ENCODE data around the gene MAIP1.

MAIP1 gene

GRCh38 chr2:199982126-199982843, 26.9 kb downstream of the MAIP1 start:
- no peak for DNase-seq
- intact Hi-C loops (cut with DNase I), result loop anchor here (5.0 kb wide), 1 partner anchor 330 kb away; no protein-coding TSS in a partner anchor

GRCh38 chr2:199983534-199983933, 28.2 kb downstream of the MAIP1 start:
- intact Hi-C loops (cut with DNase I), result loop anchor here (5.0 kb wide), 1 partner anchor 329 kb away; no protein-coding TSS in a partner anchor

GRCh38 chr2:199984159-199984558, 28.8 kb downstream of the MAIP1 start:
- DNase-seq, result no peak
- intact Hi-C loops (cut with DNase I), result loop anchor here (5.0 kb wide), 1 partner anchor 328 kb away; no protein-coding TSS in a partner anchor

More at GRCh38 chr2:199983534-199983933, 28.2 kb downstream of the MAIP1 start:
- DNase-seq, result no peak

GRCh38 chr2:199984755-199985154, 29.4 kb downstream of the MAIP1 start:
- no peak for DNase-seq
- intact Hi-C loops (cut with DNase I), result loop anchor here (5.0 kb wide), 1 partner anchor 328 kb away; no protein-coding TSS in a partner anchor

GRCh38 chr2:199985625-199986207, 30.3 kb downstream of the MAIP1 start:
- DNase-seq, result peak in 40 of 42 donors; percentile 3 to 77 (median 50)
- intact Hi-C loops (cut with DNase I), result no loop called here

- intact Hi-C loops (cut with DNase I), result no loop called here
- DNase-seq, result no peak
These were observed 32.2 kb downstream of the MAIP1 start for GRCh38 chr2:199987586-199987985.

- DNase-seq, result no peak
- intact Hi-C loops (cut with DNase I), result no loop called here
These were observed 32.8 kb downstream of the MAIP1 start for GRCh38 chr2:199988151-199988550.

GRCh38 chr2:199989822-199990221, 34.4 kb downstream of the MAIP1 start:
- intact Hi-C loops (cut with DNase I), result no loop called here

GRCh38 chr2:199991691-199992090, 36.3 kb downstream of the MAIP1 start:
- intact Hi-C loops (cut with DNase I), result no loop called here
- no peak for DNase-seq

More at GRCh38 chr2:199989822-199990221, 34.4 kb downstream of the MAIP1 start:
- DNase-seq, result no peak

GRCh38 chr2:199992296-199992695, 36.9 kb downstream of the MAIP1 start:
- no peak for DNase-seq
- intact Hi-C loops (cut with DNase I), result no loop called here

- DNase-seq, result no peak
- intact Hi-C loops (cut with DNase I), result no loop called here
These were observed 39.0 kb downstream of the MAIP1 start for GRCh38 chr2:199994371-199994770.

- no peak for DNase-seq
- intact Hi-C loops (cut with DNase I), result no loop called here
These were observed 39.5 kb downstream of the MAIP1 start for GRCh38 chr2:199994896-199995295.

GRCh38 chr2:199997296-199997695, 41.9 kb downstream of the MAIP1 start:
- intact Hi-C loops (cut with DNase I), result no loop called here
- no peak for DNase-seq

GRCh38 chr2:199999166-199999565, 43.8 kb downstream of the MAIP1 start:
- DNase-seq, result no peak
- intact Hi-C loops (cut with DNase I), result no loop called here

GRCh38 chr2:200000444-200001163, 45.2 kb downstream of the MAIP1 start:
- intact Hi-C loops (cut with DNase I), result no loop called here

GRCh38 chr2:200003444-200003843, 48.1 kb downstream of the MAIP1 start:
- no peak for DNase-seq
- intact Hi-C loops (cut with DNase I), result no loop called here

More at GRCh38 chr2:200000444-200001163, 45.2 kb downstream of the MAIP1 start:
- DNase-seq, result no peak

GRCh38 chr2:200005675-200006074, 50.3 kb downstream of the MAIP1 start:
- intact Hi-C loops (cut with DNase I), result no loop called here
- DNase-seq, result no peak

GRCh38 chr2:200007306-200007705, 51.9 kb downstream of the MAIP1 start:
- DNase-seq, result no peak
- intact Hi-C loops (cut with DNase I), result no loop called here

- no peak for DNase-seq
- intact Hi-C loops (cut with DNase I), result no loop called here
These were observed 57.0 kb downstream of the MAIP1 start for GRCh38 chr2:200012401-200012800.

Measured in head of caudate nucleus (tissue), 42 donors.